Keratinocyte (primary cell): ENCODE measurements around the gene IDH3A.

Source experiments
- CTCF ChIP-seq, 3 experiments: IDR thresholded peaks in 1 of 3; conservative IDR thresholded peaks in 1 of 3; optimal IDR thresholded peaks in 1 of 3; 2 replicates in 2 of 3; 3 replicates in 1 of 3; pipeline versions ENCODE3 to v1.5.1; 2011; ENCODE audit warnings: low read length in 3 of 3, mild to moderate bottlenecking in 3 of 3, moderate library complexity in 2 of 3, control low read depth in 1 of 3, inconsistent platforms in 1 of 3; ENCODE audit not compliant: insufficient read depth in 2 of 3; ENCODE audit errors: extremely low read depth in 1 of 3
- EZH2 ChIP-seq: IDR thresholded peaks from one replicate; pipeline ENCODE4 v1.6.1; 2012; ENCODE audit warnings: inconsistent platforms, mild to moderate bottlenecking, low read length, moderate library complexity

- no peak for TF ChIP-seq EZH2
- TF ChIP-seq CTCF (optimal IDR thresholded peaks at IDR 0.05 in 1 of 3, IDR thresholded peaks at IDR 0.05 in 1 of 3, conservative IDR thresholded peaks at IDR 0.05 in 1 of 3; ENCODE audit: extremely low read depth in 1 of 3, insufficient read depth in 2 of 3, low read length in 3 of 3) = no peak
Measured at GRCh38 chr15:78110096-78110495, 39.1 kb upstream of the IDH3A start.
